ENCODE results near the gene TMEM131L. TPM values are rescaled to one million over a fixed set of nuclear protein-coding genes. Genes with fewer than 3 reads are reported as not detected.

Gene TMEM131L
- total RNA-seq, 2 experiments from 2014 or later = 45.8 to 45.9 TPM

DNA sequence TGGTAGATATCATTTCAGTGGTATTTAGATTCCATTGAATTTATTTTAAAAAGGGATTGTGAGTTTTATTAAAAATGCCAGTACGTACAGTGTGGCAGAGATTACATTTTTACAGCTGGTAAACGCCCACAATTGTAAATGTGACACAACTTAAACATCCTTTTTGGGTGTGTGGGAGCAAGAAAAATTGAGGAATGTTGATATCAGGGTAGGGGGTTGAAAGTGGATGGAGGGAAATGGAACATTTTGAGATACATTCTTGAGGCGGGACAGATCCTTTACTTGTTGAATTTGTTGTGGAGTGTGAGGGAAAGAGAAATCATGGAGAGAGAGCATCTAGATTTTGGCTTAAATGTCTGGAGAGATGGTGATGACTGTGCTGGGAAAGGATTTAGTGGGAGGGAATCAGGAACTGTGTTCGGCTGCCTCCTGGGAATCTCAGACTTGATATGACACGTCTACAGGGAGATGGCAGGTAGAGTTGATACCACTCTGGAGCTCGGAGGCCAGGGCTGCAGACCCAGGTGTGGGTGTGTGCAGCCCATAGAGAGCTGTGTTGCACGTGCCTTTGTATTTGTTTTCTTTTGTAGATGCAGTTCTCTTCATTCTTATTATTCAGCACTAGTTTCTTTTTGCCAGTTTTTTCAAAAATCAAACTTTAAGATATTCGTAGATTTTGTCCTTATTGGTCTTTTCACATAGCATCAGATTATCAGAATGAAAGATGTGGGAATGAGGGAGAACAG, 10.8 kb downstream of the TMEM131L start:
- Mint-ChIP-seq H3K4me3 (no peak overlapping the region), H3K9me3 (ENCODE audit: low read depth) (peaks cover under 1% of the 10 kb centered on the region), H3K36me3 (ENCODE audit: low read depth) (peaks cover 67% of the 10 kb centered on the region), H3K4me1 (peaks cover 81% of the 10 kb centered on the region), H3K27ac (peak overlapping the region; percentile 44), H3K27me3 (no peaks in the 10 kb centered on the region)
- ChIA-PET POLR2A (interaction anchor here (0.7 to 0.8 kb wide), 4 partner anchors 10 to 144 kb away, joined by 3 to 5 read pairs (median 4); no protein-coding TSS in a partner anchor), CTCF (interaction anchor here (1.7 kb wide), 1 partner anchor 97 kb away, joined by 4 read pairs; no protein-coding TSS in a partner anchor)
- ATAC-seq (no peak), DNase-seq (no peak)
- intact Hi-C loops (cut with DNase I, micrococcal nuclease) = no loop called here

DNA sequence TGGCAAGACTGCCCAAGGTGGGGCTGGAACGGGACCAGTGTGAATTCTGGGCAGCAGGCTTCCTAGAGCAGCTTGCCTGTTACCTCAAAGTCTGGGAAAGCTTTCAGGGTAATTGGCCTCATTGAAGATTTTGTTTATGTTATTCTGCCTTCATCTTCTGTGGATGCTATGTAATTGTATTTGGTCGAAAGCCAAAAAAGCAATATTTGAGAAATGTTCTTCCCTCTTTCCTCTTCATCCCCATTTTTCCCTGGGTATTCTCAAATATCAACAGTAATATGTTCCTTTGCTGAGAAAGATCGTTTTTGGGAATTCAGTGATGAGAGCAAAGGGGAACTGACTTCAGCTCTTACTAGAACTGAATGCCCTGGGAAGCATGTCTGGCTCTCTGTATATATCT, 12.9 kb downstream of the TMEM131L start:
- Mint-ChIP-seq H3K27me3 (no peaks in the 10 kb centered on the region), H3K36me3 (ENCODE audit: low read depth) (peaks cover 50% of the 10 kb centered on the region), H3K4me3 (no peak overlapping the region), H3K4me1 (peaks cover 78% of the 10 kb centered on the region), H3K27ac (peak overlapping the region; percentile 73), H3K9me3 (ENCODE audit: low read depth) (no peaks in the 10 kb centered on the region)
- DNase-seq = no peak
- ChIA-PET CTCF (interaction anchor here (0.7 to 1.5 kb wide), 5 partner anchors 9 to 89 kb away, joined by 3 to 8 read pairs (median 4); no protein-coding TSS in a partner anchor), POLR2A (interaction anchor here (1.4 kb wide), 1 partner anchor 19 kb away, joined by 4 read pairs; no protein-coding TSS in a partner anchor)
- intact Hi-C loops (cut with DNase I, micrococcal nuclease) = no loop called here
- ATAC-seq = no peak

DNA sequence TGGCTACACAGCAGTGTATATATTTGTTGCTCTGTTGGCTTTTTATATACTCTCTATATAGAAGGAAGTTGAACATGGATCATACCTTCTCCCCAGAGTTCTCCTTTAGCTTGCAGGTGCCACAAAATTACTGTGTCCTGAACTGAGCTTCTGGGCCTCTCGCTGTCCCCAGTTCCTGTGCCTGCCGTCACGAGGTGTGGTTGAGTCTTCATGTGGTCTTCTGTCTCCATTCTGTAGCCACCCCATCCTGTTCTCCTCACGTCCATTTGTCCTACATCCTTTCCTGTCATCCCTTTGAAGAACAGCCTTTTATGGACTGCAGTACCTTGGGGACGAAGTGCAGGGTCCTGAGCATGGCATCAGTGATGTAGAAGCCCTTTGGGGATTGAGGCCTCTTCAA, 14.5 kb downstream of the TMEM131L start:
- CTCF ChIA-PET = interaction anchor here (0.9 to 1.8 kb wide), 6 partner anchors 9 to 101 kb away, joined by 3 to 4 read pairs (median 3); no protein-coding TSS in a partner anchor
- no peaks in the 10 kb centered on the region for H3K27me3 Mint-ChIP-seq
- peaks cover 73% of the 10 kb centered on the region for H3K4me1 Mint-ChIP-seq

DNA sequence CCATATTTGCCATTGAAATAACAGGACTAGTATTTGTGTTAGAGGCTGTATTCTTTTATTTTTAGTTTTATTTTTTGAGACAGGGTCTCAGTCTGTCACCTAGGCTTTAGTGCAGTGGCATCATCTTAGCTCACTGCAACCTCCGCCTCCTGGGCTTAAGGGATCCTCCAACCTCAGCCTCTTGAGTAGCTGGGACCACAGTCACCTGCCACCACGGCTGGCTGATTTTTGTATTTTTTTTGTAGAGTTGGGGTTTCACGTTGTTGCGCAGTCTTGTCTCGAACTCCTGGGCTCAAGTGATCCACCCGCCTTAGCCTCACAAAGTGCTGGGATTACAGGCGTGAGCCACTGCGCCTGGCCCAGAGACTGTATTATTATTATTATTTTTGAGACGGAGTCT, 15.3 kb downstream of the TMEM131L start:
- intact Hi-C loops (cut with DNase I, micrococcal nuclease) = no loop called here
- Mint-ChIP-seq H3K36me3 (ENCODE audit: low read depth) (peaks cover 35% of the 10 kb centered on the region), H3K27ac (peak overlapping the region; percentile 63), H3K4me1 (peaks cover 78% of the 10 kb centered on the region), H3K9me3 (ENCODE audit: low read depth) (no peaks in the 10 kb centered on the region), H3K27me3 (no peaks in the 10 kb centered on the region), H3K4me3 (no peak overlapping the region)
- DNase-seq (no peak), ATAC-seq (no peak)
- POLR2A ChIA-PET = no interaction called here
- CTCF ChIA-PET = interaction anchor here (0.6 to 1.8 kb wide), 10 partner anchors 10 to 1563 kb away, joined by 3 to 8 read pairs (median 3); no protein-coding TSS in a partner anchor

More for the DNA sequence above, 14.5 kb downstream of the TMEM131L start:
- ATAC-seq (no peak), DNase-seq (no peak)
- Mint-ChIP-seq H3K36me3 (ENCODE audit: low read depth) (peaks cover 38% of the 10 kb centered on the region), H3K9me3 (ENCODE audit: low read depth) (no peaks in the 10 kb centered on the region), H3K4me3 (no peak overlapping the region), H3K27ac (peak overlapping the region; percentile 63)
- POLR2A ChIA-PET = no interaction called here
- intact Hi-C loops (cut with DNase I, micrococcal nuclease) = no loop called here

DNA sequence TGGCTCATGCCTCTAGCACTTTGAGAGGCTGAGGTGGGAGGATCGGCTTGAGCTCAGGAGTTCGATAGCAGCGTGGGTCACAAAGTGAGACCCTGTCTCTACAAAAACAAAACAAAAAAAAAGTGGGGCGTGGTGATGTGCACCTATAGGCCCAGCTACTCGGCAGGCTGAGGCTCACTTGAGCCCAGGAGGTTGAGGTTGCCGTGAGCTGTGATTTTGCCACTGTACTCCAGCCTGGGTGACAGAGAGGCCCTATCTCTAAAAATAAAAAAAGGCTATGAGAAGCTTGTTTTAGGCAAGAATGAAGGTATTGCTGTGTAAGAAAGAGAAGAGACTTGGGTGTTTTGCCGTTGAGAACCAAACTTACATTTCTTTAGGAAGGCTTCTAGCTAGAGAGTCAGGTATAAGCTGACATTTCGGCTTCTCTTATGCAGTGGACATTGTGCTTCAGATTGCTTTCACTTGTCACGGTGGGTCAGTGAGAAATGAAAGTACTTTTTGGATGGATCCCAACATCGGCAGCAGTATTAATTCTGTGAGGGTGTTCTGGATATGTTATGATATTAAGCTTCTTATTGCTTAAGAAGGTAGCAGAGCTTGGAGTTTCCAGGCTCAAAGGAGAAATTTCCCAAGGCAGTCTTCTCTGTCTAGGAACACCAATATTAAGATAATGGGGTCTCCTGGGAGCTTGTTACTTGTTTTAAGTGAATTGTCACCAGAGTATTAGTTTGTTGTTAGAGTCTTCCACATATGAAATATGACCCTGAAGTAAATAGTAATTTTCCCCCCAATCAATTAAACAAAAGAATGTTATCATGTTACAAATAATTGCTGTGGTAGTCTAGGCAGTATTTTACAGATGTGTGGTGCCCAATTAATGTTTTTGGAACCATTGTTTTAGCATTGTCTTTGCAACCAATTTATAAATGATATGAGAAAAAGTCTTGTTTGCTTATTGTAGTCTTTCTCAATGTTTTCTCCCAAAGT, 17.6 kb downstream of the TMEM131L start:
- Mint-ChIP-seq H3K36me3 (ENCODE audit: low read depth) (peaks cover 20% of the 10 kb centered on the region), H3K9me3 (ENCODE audit: low read depth) (no peaks in the 10 kb centered on the region), H3K27ac (peak overlapping the region; percentile 75), H3K27me3 (no peaks in the 10 kb centered on the region), H3K4me1 (peaks cover 76% of the 10 kb centered on the region), H3K4me3 (peak overlapping the region; percentile 17)
- no peak for ATAC-seq
- intact Hi-C loops (cut with DNase I, micrococcal nuclease) = no loop called here
- POLR2A ChIA-PET = interaction anchor here (0.7 kb wide), 2 partner anchors 90 to 165 kb away, joined by 3 to 7 read pairs; no protein-coding TSS in a partner anchor
- DNase-seq = no peak
- CTCF ChIA-PET = interaction anchor here (0.7 to 2.0 kb wide), 10 partner anchors 14 to 322 kb away, joined by 3 to 10 read pairs (median 6); partner anchors contain the start of gene TMEM131L

DNA sequence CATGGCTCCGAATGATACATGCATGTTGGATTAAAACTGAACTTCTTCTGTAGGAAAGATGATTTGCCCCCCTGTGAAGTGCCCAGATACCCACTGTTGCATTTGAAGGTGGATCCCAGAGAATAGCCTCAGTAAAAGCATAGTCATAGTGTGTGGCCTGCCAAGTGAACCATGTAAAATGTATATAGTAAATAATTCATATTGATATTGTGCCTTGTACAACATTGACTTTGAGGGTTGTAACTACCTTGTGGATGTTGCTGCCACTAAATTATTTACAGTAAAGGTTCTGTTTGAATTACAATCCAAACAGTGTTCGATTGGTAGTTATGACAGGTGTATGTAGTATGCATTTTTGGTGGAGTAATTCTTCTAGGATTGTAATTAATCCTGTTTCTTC, 19.2 kb downstream of the TMEM131L start:
- ATAC-seq (no peak), DNase-seq (no peak)
- Mint-ChIP-seq H3K9me3 (ENCODE audit: low read depth) (no peaks in the 10 kb centered on the region), H3K27ac (peak overlapping the region; percentile 72), H3K4me1 (peaks cover 80% of the 10 kb centered on the region), H3K36me3 (ENCODE audit: low read depth) (peaks cover 25% of the 10 kb centered on the region), H3K4me3 (no peak overlapping the region), H3K27me3 (no peaks in the 10 kb centered on the region)
- ChIA-PET CTCF (interaction anchor here (1.0 kb wide), 1 partner anchor 64 kb away, joined by 4 read pairs; no protein-coding TSS in a partner anchor), POLR2A (interaction anchor here (0.6 kb wide), 1 partner anchor 17 kb away, joined by 3 read pairs; no protein-coding TSS in a partner anchor)
- intact Hi-C loops (cut with DNase I, micrococcal nuclease) = loop anchor here in 1 of 2 experiments (5.0 kb wide), 1 partner anchor 87 kb away; no protein-coding TSS in a partner anchor

DNA sequence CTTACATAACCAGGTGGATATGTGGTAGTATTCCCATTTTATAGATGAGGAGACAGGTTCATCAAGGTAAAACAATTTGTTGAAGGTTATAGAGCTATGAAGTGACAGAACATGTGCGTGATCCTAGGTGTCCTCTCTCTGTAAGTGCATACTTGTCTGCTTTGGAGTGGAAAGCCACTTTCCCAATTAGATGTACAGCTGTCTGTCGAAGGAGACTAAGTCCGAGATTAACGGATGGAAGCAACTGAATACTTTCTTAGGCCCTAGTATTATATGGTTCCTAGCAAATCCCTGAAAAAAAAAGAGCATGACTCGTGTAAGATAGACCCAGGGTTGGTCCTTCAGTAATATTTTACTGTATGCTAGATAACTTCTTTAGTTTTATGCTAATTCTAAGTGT, 19.7 kb downstream of the TMEM131L start:
- H3K36me3 Mint-ChIP-seq (ENCODE audit: low read depth) = peaks cover 22% of the 10 kb centered on the region
- H3K27me3 Mint-ChIP-seq = no peaks in the 10 kb centered on the region
- ChIA-PET POLR2A (interaction anchor here (0.6 to 1.2 kb wide), 6 partner anchors 10 to 41 kb away, joined by 3 to 15 read pairs (median 4); no protein-coding TSS in a partner anchor), CTCF (interaction anchor here (0.6 to 1.9 kb wide), 12 partner anchors 8 to 202 kb away, joined by 3 to 6 read pairs (median 4); no protein-coding TSS in a partner anchor)
- intact Hi-C loops (cut with DNase I, micrococcal nuclease) = loop anchor here in 1 of 2 experiments (5.0 kb wide), 1 partner anchor 86 kb away; no protein-coding TSS in a partner anchor
- no peak for DNase-seq
- no peaks in the 10 kb centered on the region for H3K9me3 Mint-ChIP-seq (ENCODE audit: low read depth)
- H3K27ac Mint-ChIP-seq = peak overlapping the region; percentile 72
- ATAC-seq = no peak
- peaks cover 77% of the 10 kb centered on the region for H3K4me1 Mint-ChIP-seq
- no peak overlapping the region for H3K4me3 Mint-ChIP-seq

DNA sequence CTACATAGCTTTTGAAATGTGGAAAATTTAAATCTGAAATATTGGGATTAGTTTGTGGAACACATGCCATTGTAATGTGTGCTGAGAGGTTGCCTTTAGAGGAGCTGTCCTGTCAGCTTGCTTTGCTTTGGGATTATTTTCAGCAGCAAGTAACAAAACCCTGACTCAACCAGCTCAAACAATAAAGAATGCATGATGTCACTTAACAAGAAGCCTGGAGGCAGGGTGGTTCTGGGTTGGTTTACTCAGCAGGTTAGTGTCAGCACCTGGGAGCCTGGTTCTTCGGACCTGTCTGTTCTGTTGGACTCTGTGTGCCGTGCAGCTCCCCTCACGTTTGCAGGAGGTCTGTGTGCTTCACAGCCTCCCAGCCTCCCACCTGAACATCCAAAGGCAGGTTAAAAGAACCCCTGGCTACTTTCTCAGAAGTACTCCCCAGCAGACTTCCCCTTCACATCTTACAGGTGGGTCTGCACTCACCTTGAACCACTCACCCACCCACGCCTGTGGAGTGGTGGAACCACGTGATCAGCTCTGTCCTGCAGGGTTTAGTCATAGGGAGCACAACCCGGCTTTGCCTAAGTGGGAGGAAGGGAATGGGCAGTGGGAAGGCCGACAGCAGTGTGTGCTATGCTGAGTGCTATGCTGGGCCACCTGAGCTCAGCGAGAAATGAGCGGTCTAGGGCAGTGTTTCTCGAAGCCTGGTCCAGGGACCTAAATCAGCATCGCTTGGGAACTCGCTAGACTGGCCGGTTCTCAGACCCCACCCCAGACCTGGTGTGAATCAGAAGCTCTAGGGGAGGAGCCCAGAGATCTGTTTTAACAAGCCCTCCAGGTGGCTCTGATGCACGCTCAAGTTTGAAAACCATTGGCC, 20.4 kb downstream of the TMEM131L start:
- POLR2A ChIA-PET = interaction anchor here (0.5 to 1.2 kb wide), 8 partner anchors 9 to 44 kb away, joined by 3 to 15 read pairs (median 4); no protein-coding TSS in a partner anchor
- CTCF ChIA-PET = interaction anchor here (0.5 to 1.9 kb wide), 15 partner anchors 8 to 727 kb away, joined by 3 to 6 read pairs (median 4); no protein-coding TSS in a partner anchor
- peaks cover 21% of the 10 kb centered on the region for H3K36me3 Mint-ChIP-seq (ENCODE audit: low read depth)
- no peaks in the 10 kb centered on the region for H3K9me3 Mint-ChIP-seq (ENCODE audit: low read depth)
- H3K4me3 Mint-ChIP-seq = peak overlapping the region; percentile 57
- H3K4me1 Mint-ChIP-seq = peaks cover 78% of the 10 kb centered on the region
- DNase-seq (peak; percentile 65), ATAC-seq (peak; percentile 37)
- H3K27me3 Mint-ChIP-seq = no peaks in the 10 kb centered on the region
- intact Hi-C loops (cut with DNase I, micrococcal nuclease) = loop anchor here in 1 of 2 experiments (5.0 kb wide), 1 partner anchor 86 kb away; no protein-coding TSS in a partner anchor
- H3K27ac Mint-ChIP-seq = peak overlapping the region; percentile 92

DNA sequence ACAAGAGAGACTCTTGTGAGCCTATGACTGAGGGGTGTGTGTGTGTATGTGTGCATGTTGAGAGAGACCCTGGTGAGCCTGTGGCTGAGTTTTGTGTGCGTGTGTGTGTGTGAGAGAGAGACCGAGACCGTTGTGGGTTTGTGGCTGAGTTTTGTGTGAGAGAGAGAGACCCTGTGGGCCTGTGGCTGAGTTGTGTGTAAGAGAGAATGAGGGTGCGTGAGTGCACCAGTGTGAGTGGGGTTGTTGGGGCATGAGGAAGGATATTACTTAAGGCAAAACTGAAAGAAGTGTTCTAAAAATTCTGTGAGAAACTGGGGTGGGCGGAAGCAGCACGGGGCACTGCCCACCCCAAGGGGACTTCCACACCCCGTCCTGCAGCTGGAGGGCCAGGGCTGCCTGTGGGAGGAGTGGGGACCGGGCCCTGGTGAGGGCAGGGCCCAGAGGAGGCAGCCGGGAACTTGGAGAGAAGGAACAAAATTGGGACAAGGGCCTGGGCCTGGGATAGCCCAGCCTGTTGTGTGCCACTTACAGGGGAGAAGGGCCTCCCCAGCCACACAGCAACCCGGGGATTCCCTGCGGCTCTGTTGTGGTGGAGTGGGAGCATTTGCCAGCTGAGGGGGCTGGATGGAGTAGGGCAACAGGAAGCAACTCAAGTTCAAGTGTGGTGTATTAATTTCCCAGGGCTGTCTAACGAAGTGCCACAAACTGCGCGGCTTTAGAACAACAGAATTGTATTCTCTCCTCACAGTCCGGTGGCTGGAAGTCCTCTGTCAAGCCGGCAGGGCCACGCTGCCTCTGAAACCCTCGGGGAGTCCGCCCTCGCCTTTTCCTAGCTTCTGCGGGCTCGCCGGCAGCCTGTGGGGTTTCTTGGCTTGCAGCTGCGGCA, 22.1 kb downstream of the TMEM131L start:
- Mint-ChIP-seq H3K27ac (peak overlapping the region; percentile 92), H3K36me3 (ENCODE audit: low read depth) (peaks cover 24% of the 10 kb centered on the region), H3K9me3 (ENCODE audit: low read depth) (no peaks in the 10 kb centered on the region), H3K4me1 (peaks cover 78% of the 10 kb centered on the region), H3K4me3 (peak overlapping the region; percentile 57), H3K27me3 (no peaks in the 10 kb centered on the region)
- CTCF ChIA-PET = interaction anchor here (0.8 to 1.6 kb wide), 8 partner anchors 9 to 55 kb away, joined by 3 to 7 read pairs (median 3); partner anchors contain the start of gene TMEM131L
- intact Hi-C loops (cut with DNase I, micrococcal nuclease) = loop anchor here (1.0 to 5.0 kb wide), 11 partner anchors 9 to 143 kb away; partner anchors contain the start of genes MND1 (in 1 of the 2) and TMEM131L (in 1 of the 2)
- DNase-seq (peak; percentile 88), ATAC-seq (peak; percentile 57)
- POLR2A ChIA-PET = interaction anchor here (0.9 to 2.0 kb wide), 4 partner anchors 9 to 34 kb away, joined by 3 to 11 read pairs (median 4); partner anchors contain the start of gene TMEM131L
